Activated CD8-positive, alpha-beta memory T cell treated with anti-CD3 and anti-CD28 coated beads, Interleukin-2, amount 50 U/mL, for 48 hours (primary cell): ENCODE data around the gene LMOD1.

Source experiments
- DNase-seq: peaks from one replicate; pipeline ENCODE4 v3.0.0-alpha.2; 2020

Gene LMOD1

DNA sequence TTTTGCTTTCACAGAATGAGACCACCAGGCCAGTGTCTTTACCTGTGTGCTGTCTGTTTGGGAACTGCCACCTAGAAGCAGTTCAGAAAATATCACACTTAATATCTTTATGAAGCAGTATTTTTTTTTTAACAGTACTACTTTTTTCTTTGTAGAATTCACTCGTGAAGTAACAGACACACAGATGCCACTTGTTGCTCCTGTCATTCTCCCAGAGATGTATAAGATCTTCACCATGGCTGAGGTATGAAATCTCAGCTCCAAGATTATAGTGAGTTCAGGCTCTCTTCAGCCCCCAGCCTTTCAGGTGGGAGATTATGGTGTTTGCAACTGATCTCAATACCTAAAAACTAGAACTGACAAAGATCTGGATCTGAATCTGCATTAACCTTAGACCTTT is 94.4 kb downstream of the LMOD1 start:
- DNase-seq = no peak

- no peak for DNase-seq
Observed at GRCh38 chr1:201850053-201850397, 96.3 kb downstream of the LMOD1 start.

GRCh38 chr1:201849372-201850052 is 96.8 kb downstream of the LMOD1 start:
- DNase-seq = no peak

- no peak for DNase-seq
Observed at GRCh38 chr1:201848230-201848629, 98.1 kb downstream of the LMOD1 start.

- DNase-seq = no peak
Observed at GRCh38 chr1:201847150-201847549, 99.2 kb downstream of the LMOD1 start.
